Activated CD8-positive, alpha-beta T cell treated with anti-CD3 and anti-CD28 coated beads for 36 hours (primary cell): ENCODE measurements around the gene IQCM. TPM values are rescaled to one million over a fixed set of nuclear protein-coding genes. Genes with fewer than 3 reads are reported as not detected.

Source experiments
- ATAC-seq: fragments of 200-7000 bp; cut with Tn5 transposase; one replicate; pipeline ENCODE4 v1.10.0; 2021; ENCODE audit warnings: mild to moderate bottlenecking, moderate library complexity
- CTCF ChIA-PET: fragments of 350-600 bp; sonication (Branson Sonifier 250); formaldehyde crosslinking; loops from one replicate; lab custom pipeline; 2021; ENCODE audit warnings: antibody characterized with exemption; lab: Charles Lee
- POLR2A ChIA-PET: fragments of 350-600 bp; sonication (Branson Sonifier 250); formaldehyde crosslinking; loops from one replicate; lab custom pipeline; 2021; ENCODE audit warnings: antibody characterized with exemption; lab: Charles Lee
- DNase-seq: peaks from one replicate; pipeline ENCODE4 v3.0.0-alpha.2; 2020
- H3K27ac Mint-ChIP-seq: one replicate; pipeline ENCODE4 v1.8.0; 2021; ENCODE audit warnings: mild to moderate bottlenecking, mixed read lengths
- H3K27me3 Mint-ChIP-seq: one replicate; pipeline ENCODE4 v1.8.0; 2021; ENCODE audit warnings: mixed read lengths
- H3K36me3 Mint-ChIP-seq: one replicate; pipeline ENCODE4 v1.8.0; 2021; ENCODE audit warnings: low read depth, mixed read lengths
- H3K4me1 Mint-ChIP-seq: one replicate; pipeline ENCODE4 v1.8.0; 2021; ENCODE audit warnings: low read depth, mixed read lengths
- H3K4me3 Mint-ChIP-seq: one replicate; pipeline ENCODE4 v1.8.0; 2021; ENCODE audit warnings: mild to moderate bottlenecking, moderate library complexity, mixed read lengths
- H3K9me3 Mint-ChIP-seq: one replicate; pipeline ENCODE4 v1.8.0; 2021; ENCODE audit warnings: mixed read lengths
- CTCF ChIP-seq: fragments of 200-600 bp; IDR thresholded peaks from one replicate; pipeline ENCODE4 v1.8.0; 2022; ENCODE audit warnings: antibody characterized with exemption, mild to moderate bottlenecking
- intact Hi-C: fragments of 100-400 bp; cut with micrococcal nuclease; formaldehyde crosslinking; loops from one replicate; pipeline ENCODE4 v1.10.0; 2022
- total RNA-seq, 2 experiments: library from RNA; stranded (reverse); gene quantifications; one replicate each; pipeline ENCODE4 v1.2.3, GENCODE V29; 2021

The IQCM gene
- total RNA-seq, 2 experiments from 2014 or later, result not detected

- no peak for ATAC-seq
- POLR2A ChIA-PET, result no interaction called here
Measured at GRCh38 chr4:149785696-149786431, 29.8 kb downstream of the IQCM start.

GRCh38 chr4:149784018-149784417 is 31.6 kb downstream of the IQCM start:
- ChIA-PET CTCF (no interaction called here), POLR2A (interaction anchor here (0.7 kb wide), 1 partner anchor 149 kb away, joined by 3 read pairs; no protein-coding TSS in a partner anchor)
- DNase-seq (no peak), ATAC-seq (no peak)
- Mint-ChIP-seq H3K27ac (no peak overlapping the region), H3K4me1 (no peaks in the 10 kb centered on the region), H3K9me3 (peaks cover 3% of the 10 kb centered on the region), H3K4me3 (no peak overlapping the region), H3K27me3 (no peaks in the 10 kb centered on the region), H3K36me3 (no peaks in the 10 kb centered on the region)
- intact Hi-C loops, result no loop called here
- TF ChIP-seq CTCF, result no peak

More at GRCh38 chr4:149785696-149786431, 29.8 kb downstream of the IQCM start:
- intact Hi-C loops, result no loop called here
- TF ChIP-seq CTCF, result no peak
- Mint-ChIP-seq H3K27me3 (no peaks in the 10 kb centered on the region), H3K9me3 (peaks cover 3% of the 10 kb centered on the region), H3K27ac (no peak overlapping the region), H3K36me3 (no peaks in the 10 kb centered on the region), H3K4me3 (no peak overlapping the region), H3K4me1 (no peaks in the 10 kb centered on the region)
- CTCF ChIA-PET, result no interaction called here
- no peak for DNase-seq

- intact Hi-C loops, result no loop called here
- H3K27me3 Mint-ChIP-seq, result no peaks in the 10 kb centered on the region
- POLR2A ChIA-PET, result no interaction called here
- no peaks in the 10 kb centered on the region for H3K4me1 Mint-ChIP-seq
- no peak for TF ChIP-seq CTCF
- no peak for ATAC-seq
- H3K9me3 Mint-ChIP-seq, result peaks cover under 1% of the 10 kb centered on the region
- no peak overlapping the region for H3K27ac Mint-ChIP-seq
- H3K4me3 Mint-ChIP-seq, result no peak overlapping the region
- CTCF ChIA-PET, result no interaction called here
- DNase-seq, result no peak
- H3K36me3 Mint-ChIP-seq, result no peaks in the 10 kb centered on the region
Measured at GRCh38 chr4:149781150-149781549, 34.5 kb downstream of the IQCM start.

- no peak for TF ChIP-seq CTCF
- ATAC-seq (no peak), DNase-seq (no peak)
- no peaks in the 10 kb centered on the region for H3K4me1 Mint-ChIP-seq
- POLR2A ChIA-PET, result no interaction called here
- no peak overlapping the region for H3K4me3 Mint-ChIP-seq
- intact Hi-C loops, result no loop called here
- no peak overlapping the region for H3K27ac Mint-ChIP-seq
- H3K27me3 Mint-ChIP-seq, result no peaks in the 10 kb centered on the region
- no peaks in the 10 kb centered on the region for H3K9me3 Mint-ChIP-seq
- CTCF ChIA-PET, result no interaction called here
- no peaks in the 10 kb centered on the region for H3K36me3 Mint-ChIP-seq
Measured at GRCh38 chr4:149768477-149768876, 47.2 kb downstream of the IQCM start.

GRCh38 chr4:149766135-149766534 is 49.5 kb downstream of the IQCM start:
- Mint-ChIP-seq H3K9me3 (no peaks in the 10 kb centered on the region), H3K36me3 (no peaks in the 10 kb centered on the region), H3K27ac (no peak overlapping the region), H3K4me1 (no peaks in the 10 kb centered on the region), H3K27me3 (no peaks in the 10 kb centered on the region), H3K4me3 (no peak overlapping the region)
- DNase-seq (no peak), ATAC-seq (no peak)
- CTCF ChIA-PET, result no interaction called here
- POLR2A ChIA-PET, result no interaction called here
- no peak for TF ChIP-seq CTCF
- intact Hi-C loops, result no loop called here
